ENCODE results near the gene RSPO4. TPM values are rescaled to one million over a fixed set of nuclear protein-coding genes. Genes with fewer than 3 reads are reported as not detected.

The RSPO4 gene
- polyA plus RNA-seq, 12 donors, result 0.18 to 1.0 (median 0.28) TPM; not detected in 3

- no peak for DNase-seq
These were observed 32.2 kb downstream of the RSPO4 start for GRCh38 chr20:969868-970267.

GRCh38 chr20:967796-968742 is 34.0 kb downstream of the RSPO4 start:
- no peak for DNase-seq

- no peak for DNase-seq
These were observed 36.2 kb downstream of the RSPO4 start for GRCh38 chr20:965956-966355.

- no peak for DNase-seq
These were observed 38.3 kb downstream of the RSPO4 start for GRCh38 chr20:963795-964194.

GRCh38 chr20:962683-963082 is 39.4 kb downstream of the RSPO4 start:
- no peak for DNase-seq

GRCh38 chr20:962223-962622 is 39.9 kb downstream of the RSPO4 start:
- no peak for DNase-seq

GRCh38 chr20:961768-962167 is 40.3 kb downstream of the RSPO4 start:
- no peak for DNase-seq

GRCh38 chr20:959996-960615 is 42.0 kb downstream of the RSPO4 start:
- no peak for DNase-seq

GRCh38 chr20:958936-959815 is 42.9 kb downstream of the RSPO4 start:
- no peak for DNase-seq

GRCh38 chr20:957544-957943 is 44.6 kb downstream of the RSPO4 start:
- DNase-seq, result no peak

- peak; percentile 51 for DNase-seq
These were observed 45.7 kb downstream of the RSPO4 start for GRCh38 chr20:956330-956951.

- DNase-seq, result no peak
These were observed 46.5 kb downstream of the RSPO4 start for GRCh38 chr20:955656-956055.

GRCh38 chr20:955111-955510 is 47.0 kb downstream of the RSPO4 start:
- DNase-seq, result no peak

- DNase-seq, result peak; percentile 2
These were observed 48.4 kb downstream of the RSPO4 start for GRCh38 chr20:953742-954141.

GRCh38 chr20:952196-952795 is 49.8 kb downstream of the RSPO4 start:
- DNase-seq, result no peak

- no peak for DNase-seq
These were observed 50.5 kb downstream of the RSPO4 start for GRCh38 chr20:951384-952169.

- no peak for DNase-seq
These were observed 52.4 kb downstream of the RSPO4 start for GRCh38 chr20:949717-950116.

- DNase-seq, result no peak
These were observed 55.3 kb downstream of the RSPO4 start for GRCh38 chr20:946826-947225.

GRCh38 chr20:945841-946240 is 56.3 kb downstream of the RSPO4 start:
- no peak for DNase-seq

- DNase-seq, result no peak
These were observed 57.2 kb downstream of the RSPO4 start for GRCh38 chr20:944774-945410.
